BLaER1 (cell line): ENCODE results near the gene FRRS1L.
A peak's percentile ranks its signal among the peaks of the same experiment; 100 is the strongest.

ENCODE experiments used
- H3K27ac ChIP-seq: shearing (Covaris generic); formaldehyde crosslinking; 2 replicates; pipeline ENCODE4 v1.8.1; 2022
- H3K27me3 ChIP-seq: shearing (Covaris generic); formaldehyde crosslinking; 2 replicates; pipeline ENCODE4 v1.8.1; 2022
- H3K36me3 ChIP-seq: shearing (Covaris generic); formaldehyde crosslinking; 2 replicates; pipeline ENCODE4 v1.8.1; 2022
- H3K4me1 ChIP-seq: shearing (Covaris generic); formaldehyde crosslinking; 2 replicates; pipeline ENCODE4 v1.8.1; 2022
- H3K4me2 ChIP-seq: shearing (Covaris generic); formaldehyde crosslinking; 2 replicates; pipeline ENCODE4 v1.8.1; 2022
- H3K4me3 ChIP-seq: shearing (Covaris generic); formaldehyde crosslinking; 2 replicates; pipeline ENCODE4 v1.8.1; 2022
- H3K9ac ChIP-seq: shearing (Covaris generic); formaldehyde crosslinking; 2 replicates; pipeline ENCODE4 v1.8.1; 2022
- H3K9me3 ChIP-seq: shearing (Covaris generic); formaldehyde crosslinking; 2 replicates; pipeline ENCODE4 v1.8.1; 2022
- H4K20me1 ChIP-seq: shearing (Covaris generic); formaldehyde crosslinking; 2 replicates; pipeline ENCODE4 v1.8.1; 2022
- Cebpa-rat ChIP-seq: shearing (Covaris generic); IDR thresholded peaks from 2 replicates; pipeline ENCODE4 v1.8.1; 2022

FRRS1L gene

DNA sequence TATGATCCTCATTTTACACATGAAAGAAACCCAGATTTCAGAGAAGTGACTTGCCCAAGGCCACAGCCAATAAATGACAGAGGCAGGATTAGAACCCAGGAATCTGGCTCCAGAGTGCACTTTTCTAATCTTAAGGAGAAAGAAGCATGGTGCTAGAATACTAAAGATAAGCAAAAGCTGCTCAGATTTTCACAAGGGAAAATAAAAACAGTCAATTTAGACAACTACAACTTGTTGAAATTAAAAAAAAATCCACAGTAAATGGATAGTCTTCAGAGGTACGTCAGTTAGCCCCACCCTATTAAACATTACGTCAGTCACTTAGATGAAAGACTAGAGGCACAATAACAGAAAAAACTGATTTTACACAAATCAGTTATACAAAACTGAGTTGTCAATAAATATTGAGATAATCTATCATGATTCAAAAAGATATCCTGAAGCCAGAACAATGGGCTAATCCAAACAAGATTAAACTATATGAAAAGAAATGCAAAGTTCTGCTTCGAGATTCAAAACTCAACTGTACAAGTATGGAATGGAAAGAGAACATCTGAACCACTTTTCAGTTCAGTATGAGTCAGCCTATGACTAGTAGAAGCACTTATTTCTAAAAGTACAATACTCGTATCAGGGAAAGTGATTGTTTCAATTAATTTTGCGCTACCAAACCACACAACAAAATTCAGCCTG lies 56.6 kb downstream of the FRRS1L start:
- TF ChIP-seq Cebpa-rat: no peak
- Histone ChIP-seq H3K4me3 (no peak overlapping the region), H3K27ac (0 out of 2 replicates have a peak overlapping the region, but pooled peaks have one; percentile 20), H3K4me1 (peaks cover 94% of the 10 kb centered on the region), H3K4me2 (peak overlapping the region; percentile 35), H3K27me3 (no peaks in the 10 kb centered on the region), H3K36me3 (peaks cover 22% of the 10 kb centered on the region), H4K20me1 (peaks cover 90% of the 10 kb centered on the region), H3K9me3 (peaks cover 6% of the 10 kb centered on the region), H3K9ac (no peak overlapping the region)

DNA sequence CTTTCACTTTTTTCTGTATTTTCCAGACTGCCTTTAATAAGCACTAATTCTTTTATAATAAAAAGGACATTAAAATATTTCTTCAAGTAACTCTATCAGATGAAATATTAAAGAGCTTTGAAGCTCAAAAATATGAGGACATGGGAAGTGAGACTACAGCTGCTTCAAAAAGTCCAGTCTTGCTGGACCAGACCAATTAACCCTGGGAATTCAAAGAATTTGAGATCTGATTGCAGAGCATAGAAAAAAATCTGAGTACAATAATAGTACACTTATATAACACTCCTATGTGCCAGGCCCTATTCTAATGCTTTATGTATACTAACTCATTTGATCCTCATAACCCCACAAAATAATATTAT lies 57.1 kb downstream of the FRRS1L start:
- H3K36me3 ChIP-seq: peaks cover 26% of the 10 kb centered on the region
- TF ChIP-seq Cebpa-rat: no peak
- H3K27ac ChIP-seq: no peak overlapping the region
- peaks cover 89% of the 10 kb centered on the region for H3K4me1 ChIP-seq
- H3K9me3 ChIP-seq: peaks cover 11% of the 10 kb centered on the region
- H4K20me1 ChIP-seq: peaks cover 85% of the 10 kb centered on the region
- H3K4me2 ChIP-seq: peak overlapping the region; percentile 35; the same call in 1 of the 2 replicates
- H3K27me3 ChIP-seq: no peaks in the 10 kb centered on the region
- H3K9ac ChIP-seq: no peak overlapping the region
- no peak overlapping the region for H3K4me3 ChIP-seq

DNA sequence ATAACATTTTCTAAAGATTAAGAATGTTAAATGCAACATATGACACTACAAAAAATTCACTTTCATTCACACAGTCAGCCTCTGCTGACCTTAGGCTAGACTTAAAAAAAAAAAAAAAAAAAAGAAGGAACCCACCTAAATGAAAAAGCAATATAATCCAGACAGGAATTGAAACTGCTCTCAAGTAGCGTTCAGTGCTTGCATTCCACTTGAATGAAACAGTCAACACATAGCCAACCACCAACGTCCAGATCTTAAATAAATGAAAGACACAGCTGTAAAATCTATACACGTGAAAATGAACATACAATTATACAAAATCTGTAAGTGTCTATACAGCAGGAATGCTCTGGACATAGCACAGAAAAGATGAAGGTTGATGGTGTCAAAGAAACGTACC lies 58.7 kb downstream of the FRRS1L start:
- Histone ChIP-seq H3K9me3 (peaks cover 28% of the 10 kb centered on the region), H4K20me1 (peaks cover 69% of the 10 kb centered on the region), H3K4me2 (peak overlapping the region; percentile 57), H3K27ac (peak overlapping the region; percentile 55), H3K27me3 (no peaks in the 10 kb centered on the region), H3K36me3 (peaks cover 33% of the 10 kb centered on the region), H3K4me1 (peaks cover 72% of the 10 kb centered on the region), H3K9ac (0 out of 2 replicates have a peak overlapping the region, but pooled peaks have one; percentile 50), H3K4me3 (no peak overlapping the region)
- no peak for TF ChIP-seq Cebpa-rat

DNA sequence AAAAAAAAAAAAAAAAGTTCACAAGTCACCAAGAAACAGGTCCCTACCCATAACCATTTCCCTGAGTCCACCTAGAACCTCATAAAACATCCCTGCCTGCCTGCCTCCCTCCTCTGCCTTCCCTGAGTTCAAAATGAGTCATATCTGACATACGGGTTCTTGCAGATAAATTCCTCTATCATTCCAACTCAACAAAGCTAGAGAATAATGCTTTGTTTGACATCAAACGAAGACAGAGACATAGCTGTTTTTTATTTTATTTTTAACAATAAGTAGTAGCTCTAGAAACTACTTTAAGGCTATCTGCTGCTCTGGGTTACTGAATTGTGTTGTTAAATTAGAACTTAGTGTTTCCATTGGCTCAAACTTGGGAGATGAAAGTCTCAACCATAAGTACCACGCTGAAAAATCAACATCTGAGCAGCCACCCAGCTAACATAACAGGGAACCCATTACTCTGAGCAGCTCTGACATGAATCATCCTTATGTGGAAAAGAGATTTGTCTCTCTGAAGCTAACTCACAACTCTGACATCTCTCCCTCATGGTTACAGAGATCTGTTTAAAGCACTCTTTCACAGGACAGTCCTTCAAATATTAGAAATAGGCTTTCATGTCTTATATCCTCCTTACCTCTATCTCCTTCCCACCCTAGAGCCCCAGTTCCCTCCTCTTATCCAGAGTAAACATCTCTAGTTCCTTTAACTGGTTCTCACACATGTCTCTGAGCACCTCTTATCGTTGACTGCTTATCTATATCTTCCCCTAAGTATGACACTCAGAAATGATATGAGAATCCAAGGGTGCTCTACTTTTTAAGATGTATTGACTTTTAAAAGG lies 59.4 kb downstream of the FRRS1L start:
- Histone ChIP-seq H3K27me3 (no peaks in the 10 kb centered on the region), H3K9me3 (peaks cover 34% of the 10 kb centered on the region), H3K4me3 (no peak overlapping the region), H3K36me3 (peaks cover 40% of the 10 kb centered on the region), H3K4me2 (peak overlapping the region; percentile 57; the same call in 1 of the 2 replicates), H3K4me1 (peaks cover 67% of the 10 kb centered on the region), H3K9ac (no peak overlapping the region), H3K27ac (peak overlapping the region; percentile 37; the same call in 1 of the 2 replicates), H4K20me1 (peaks cover 62% of the 10 kb centered on the region)
- no peak for TF ChIP-seq Cebpa-rat

DNA sequence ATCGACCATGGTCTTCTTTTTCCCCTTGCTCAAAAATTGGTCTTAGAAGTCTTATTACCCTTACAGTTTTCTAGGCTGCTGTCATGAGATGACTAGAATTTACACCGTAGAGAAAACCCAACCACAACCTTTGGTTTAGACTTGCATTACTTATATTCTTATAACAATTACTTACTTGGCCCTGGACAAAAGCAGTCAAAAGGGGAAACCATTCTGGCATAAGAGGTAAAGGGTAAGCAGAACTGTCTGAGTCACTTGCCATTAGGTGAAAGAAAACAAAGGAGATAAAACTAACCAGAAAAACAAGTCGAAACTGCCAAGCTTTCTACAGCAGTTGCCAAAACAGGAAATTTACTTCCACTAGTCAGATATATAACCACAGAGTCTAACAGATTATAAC lies 65.2 kb downstream of the FRRS1L start:
- Histone ChIP-seq H3K27ac (peak overlapping the region; percentile 68), H3K9ac (peak overlapping the region; percentile 36; the same call in 1 of the 2 replicates), H3K4me1 (peaks cover 53% of the 10 kb centered on the region), H3K36me3 (peaks cover 78% of the 10 kb centered on the region), H3K27me3 (no peaks in the 10 kb centered on the region), H4K20me1 (peaks cover 42% of the 10 kb centered on the region), H3K4me3 (no peak overlapping the region), H3K9me3 (peaks cover 34% of the 10 kb centered on the region), H3K4me2 (peak overlapping the region; percentile 56)
- no peak for TF ChIP-seq Cebpa-rat

DNA sequence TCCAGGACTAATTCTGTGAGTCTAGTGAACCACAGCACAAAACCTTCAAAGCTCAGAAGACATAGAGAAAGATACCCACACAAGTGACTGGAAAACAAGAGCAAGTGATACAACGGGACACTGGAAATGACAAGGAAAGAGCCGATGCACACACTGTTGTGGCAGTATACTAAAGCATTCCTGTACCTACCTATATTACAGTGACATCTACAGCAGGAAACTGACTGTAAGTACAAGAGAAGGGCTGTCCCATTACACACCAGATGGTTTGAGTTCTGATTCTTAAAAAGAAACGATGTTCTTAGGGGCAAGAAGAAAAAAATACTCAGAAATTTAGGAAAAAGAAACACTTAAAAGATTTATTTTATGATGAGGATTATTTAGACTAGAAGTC lies 65.8 kb downstream of the FRRS1L start:
- Histone ChIP-seq H3K27me3 (no peaks in the 10 kb centered on the region), H4K20me1 (peaks cover 45% of the 10 kb centered on the region), H3K27ac (peak overlapping the region; percentile 68), H3K4me2 (peak overlapping the region; percentile 56), H3K9ac (no peak overlapping the region), H3K9me3 (peaks cover 34% of the 10 kb centered on the region), H3K4me3 (no peak overlapping the region), H3K4me1 (peaks cover 47% of the 10 kb centered on the region), H3K36me3 (peaks cover 79% of the 10 kb centered on the region)
- TF ChIP-seq Cebpa-rat: no peak

DNA sequence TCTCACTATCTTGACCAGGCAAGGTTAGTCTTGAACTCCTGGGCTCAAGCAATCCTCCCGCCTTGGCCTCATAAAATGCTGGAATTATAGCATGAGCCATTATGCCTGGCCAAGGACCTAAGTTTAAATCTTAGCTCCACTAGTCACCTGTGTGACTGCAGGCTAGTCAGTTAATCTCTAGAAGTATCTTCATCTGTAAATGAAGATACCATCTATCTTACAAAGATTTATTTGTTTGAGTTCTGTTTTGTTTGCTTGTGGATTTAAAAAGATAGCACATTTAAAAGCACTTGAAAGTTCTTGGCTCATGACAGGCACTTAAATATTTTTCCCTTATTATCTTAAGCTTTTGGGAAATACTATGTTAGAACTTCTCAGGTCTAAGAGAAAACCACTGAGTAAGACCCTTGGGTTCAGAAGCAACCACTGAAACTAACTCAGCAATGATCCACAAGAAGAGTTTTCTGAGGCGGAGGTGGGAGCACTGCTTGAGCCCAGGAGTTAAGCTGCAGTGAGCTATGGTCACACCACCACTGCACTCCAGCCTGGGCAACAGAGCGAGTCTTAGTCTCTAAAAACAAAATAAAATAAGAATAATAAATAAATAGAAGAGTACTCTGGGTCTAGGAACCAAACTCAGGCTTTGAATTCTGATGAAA lies 66.4 kb downstream of the FRRS1L start:
- no peak overlapping the region for H3K4me3 ChIP-seq
- H3K9ac ChIP-seq: no peak overlapping the region

GRCh38 chr9:109098960-109099308 lies 68.1 kb downstream of the FRRS1L start:
- no peak overlapping the region for H3K27ac ChIP-seq
- peaks cover 67% of the 10 kb centered on the region for H4K20me1 ChIP-seq
- H3K9me3 ChIP-seq: peaks cover 13% of the 10 kb centered on the region
- H3K36me3 ChIP-seq: peaks cover 80% of the 10 kb centered on the region
- TF ChIP-seq Cebpa-rat: no peak
- no peak overlapping the region for H3K9ac ChIP-seq
- no peaks in the 10 kb centered on the region for H3K27me3 ChIP-seq
- H3K4me2 ChIP-seq: peak overlapping the region; percentile 24; the same call in 1 of the 2 replicates
- H3K4me3 ChIP-seq: no peak overlapping the region
- H3K4me1 ChIP-seq: peaks cover 46% of the 10 kb centered on the region

More for the DNA sequence above, 66.4 kb downstream of the FRRS1L start:
- peaks cover 80% of the 10 kb centered on the region for H3K36me3 ChIP-seq
- H4K20me1 ChIP-seq: peaks cover 50% of the 10 kb centered on the region
- TF ChIP-seq Cebpa-rat: no peak
- H3K9me3 ChIP-seq: peaks cover 30% of the 10 kb centered on the region
- H3K27me3 ChIP-seq: no peaks in the 10 kb centered on the region
- peak overlapping the region; percentile 68 for H3K27ac ChIP-seq
- peaks cover 46% of the 10 kb centered on the region for H3K4me1 ChIP-seq
- peak overlapping the region; percentile 56 for H3K4me2 ChIP-seq

- Histone ChIP-seq H3K4me2 (peak overlapping the region; percentile 24; the same call in 1 of the 2 replicates), H3K27ac (peak overlapping the region; percentile 1; the same call in 1 of the 2 replicates), H3K4me3 (no peak overlapping the region), H3K36me3 (peaks cover 80% of the 10 kb centered on the region), H3K9ac (no peak overlapping the region), H4K20me1 (peaks cover 73% of the 10 kb centered on the region), H3K4me1 (peaks cover 46% of the 10 kb centered on the region), H3K9me3 (peaks cover 7% of the 10 kb centered on the region), H3K27me3 (no peaks in the 10 kb centered on the region)
- no peak for TF ChIP-seq Cebpa-rat
These were observed 68.7 kb downstream of the FRRS1L start for GRCh38 chr9:109098171-109098959.
